Omental fat pad (tissue), 4 donors: Measurements from ENCODE around the gene STK35. TPM values are rescaled to one million over a fixed set of nuclear protein-coding genes. Genes with fewer than 3 reads are reported as not detected.

Experiments
- ATAC-seq: fragments of 150-250 bp; one replicate; pipeline ENCODE4 v1.9.1; 2016; ENCODE audit warnings: mild to moderate bottlenecking, moderate library complexity; ENCODE audit not compliant: low FRiP score
- DNase-seq: peaks from one replicate; pipeline ENCODE4 v3.0.0-alpha.2; 2019; ENCODE audit warnings: low spot score
- total RNA-seq, 4 donors: library from RNA; depleted of rRNA; stranded (reverse); fragments of >200 nt; gene quantifications; one replicate each; pipeline ENCODE4 v1.1.0, GENCODE V29; 2016
- TF ChIP-seq, protein P1 (sequence below), 3 donors: fragments of 450-650 bp; IDR thresholded peaks; one replicate each; pipeline ENCODE4 v1.5.1; 2016 to 2017; ENCODE audit warnings: antibody characterized with exemption in 3 of 3, mild to moderate bottlenecking in 3 of 3, moderate library complexity in 2 of 3

Gene STK35
- total RNA-seq, 4 donors from 2014 or later, result 21.6 to 30.0 (median 24.7) TPM

DNA sequence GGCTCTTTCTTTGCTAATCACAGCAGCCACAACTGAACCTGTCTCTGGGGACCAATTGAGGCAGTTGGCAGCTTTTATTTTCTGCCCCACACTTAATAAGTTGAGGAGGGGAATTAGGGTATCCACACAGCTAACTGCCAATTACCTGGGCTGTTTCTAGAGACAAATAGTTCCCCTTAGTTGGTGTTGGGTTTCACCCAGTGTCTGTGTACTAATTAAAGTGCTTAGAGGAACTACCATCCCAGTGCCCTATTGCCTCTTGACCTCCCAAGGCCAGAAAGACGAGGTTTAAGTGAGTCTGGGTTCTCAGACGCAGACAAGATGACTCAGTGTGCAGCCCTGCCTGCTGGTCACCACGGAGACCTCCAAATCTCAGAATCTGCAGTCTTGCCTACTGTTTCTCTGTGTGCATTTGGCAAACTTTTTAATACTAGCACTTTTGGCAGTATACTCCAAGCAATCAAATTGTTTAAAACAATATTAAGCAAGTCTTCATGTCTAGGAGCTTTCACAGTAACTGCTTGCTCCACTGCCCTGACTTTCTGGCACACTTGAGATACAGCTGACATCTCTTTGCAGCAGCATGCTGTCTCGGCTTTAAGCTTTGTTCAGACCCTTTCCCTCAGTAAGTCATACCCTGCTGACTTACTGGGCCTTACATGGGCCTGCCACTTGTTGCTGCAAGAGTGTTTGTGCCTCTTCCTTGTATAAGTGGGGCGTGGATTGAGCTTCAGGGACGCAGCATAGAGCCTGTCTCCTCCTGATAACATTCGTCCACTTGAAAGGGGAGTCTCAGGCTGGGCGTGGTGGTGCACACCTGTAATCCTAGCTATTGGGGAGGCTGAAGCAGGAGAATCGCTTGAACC, 31.9 kb downstream of the STK35 start:
- TF ChIP-seq, protein P1, sequence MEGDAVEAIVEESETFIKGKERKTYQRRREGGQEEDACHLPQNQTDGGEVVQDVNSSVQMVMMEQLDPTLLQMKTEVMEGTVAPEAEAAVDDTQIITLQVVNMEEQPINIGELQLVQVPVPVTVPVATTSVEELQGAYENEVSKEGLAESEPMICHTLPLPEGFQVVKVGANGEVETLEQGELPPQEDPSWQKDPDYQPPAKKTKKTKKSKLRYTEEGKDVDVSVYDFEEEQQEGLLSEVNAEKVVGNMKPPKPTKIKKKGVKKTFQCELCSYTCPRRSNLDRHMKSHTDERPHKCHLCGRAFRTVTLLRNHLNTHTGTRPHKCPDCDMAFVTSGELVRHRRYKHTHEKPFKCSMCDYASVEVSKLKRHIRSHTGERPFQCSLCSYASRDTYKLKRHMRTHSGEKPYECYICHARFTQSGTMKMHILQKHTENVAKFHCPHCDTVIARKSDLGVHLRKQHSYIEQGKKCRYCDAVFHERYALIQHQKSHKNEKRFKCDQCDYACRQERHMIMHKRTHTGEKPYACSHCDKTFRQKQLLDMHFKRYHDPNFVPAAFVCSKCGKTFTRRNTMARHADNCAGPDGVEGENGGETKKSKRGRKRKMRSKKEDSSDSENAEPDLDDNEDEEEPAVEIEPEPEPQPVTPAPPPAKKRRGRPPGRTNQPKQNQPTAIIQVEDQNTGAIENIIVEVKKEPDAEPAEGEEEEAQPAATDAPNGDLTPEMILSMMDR (IDR thresholded peaks at IDR 0.05), result no peak
- ATAC-seq (peak; percentile 75), DNase-seq (no peak)

DNA sequence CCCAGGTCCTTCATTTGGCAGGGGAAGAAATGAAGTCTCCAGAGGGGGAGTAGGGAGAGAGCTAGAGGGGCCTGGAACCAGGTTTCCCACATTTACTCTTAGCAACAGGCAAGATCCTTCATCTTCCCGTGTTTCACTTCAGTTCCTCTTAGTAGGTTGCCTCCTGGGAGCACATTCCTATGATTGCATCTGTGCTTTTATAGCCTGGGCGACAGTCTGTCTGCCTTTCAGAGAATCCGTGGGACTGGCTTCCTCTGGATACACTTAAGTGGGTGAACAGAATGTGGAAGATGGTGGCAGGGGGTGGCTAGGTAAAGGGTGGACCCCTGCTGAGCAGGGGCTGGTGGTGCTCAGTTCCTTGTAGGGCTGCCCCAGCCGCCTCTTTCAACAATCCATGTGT, 33.4 kb downstream of the STK35 start:
- DNase-seq, result no peak
- no peak for ATAC-seq
- TF ChIP-seq, protein P1 (IDR thresholded peaks at IDR 0.05), result no peak

GRCh38 chr20:2136275-2136674, 34.6 kb downstream of the STK35 start:
- TF ChIP-seq, protein P1 (IDR thresholded peaks at IDR 0.05), result no peak
- no peak for DNase-seq
- ATAC-seq, result no peak

DNA sequence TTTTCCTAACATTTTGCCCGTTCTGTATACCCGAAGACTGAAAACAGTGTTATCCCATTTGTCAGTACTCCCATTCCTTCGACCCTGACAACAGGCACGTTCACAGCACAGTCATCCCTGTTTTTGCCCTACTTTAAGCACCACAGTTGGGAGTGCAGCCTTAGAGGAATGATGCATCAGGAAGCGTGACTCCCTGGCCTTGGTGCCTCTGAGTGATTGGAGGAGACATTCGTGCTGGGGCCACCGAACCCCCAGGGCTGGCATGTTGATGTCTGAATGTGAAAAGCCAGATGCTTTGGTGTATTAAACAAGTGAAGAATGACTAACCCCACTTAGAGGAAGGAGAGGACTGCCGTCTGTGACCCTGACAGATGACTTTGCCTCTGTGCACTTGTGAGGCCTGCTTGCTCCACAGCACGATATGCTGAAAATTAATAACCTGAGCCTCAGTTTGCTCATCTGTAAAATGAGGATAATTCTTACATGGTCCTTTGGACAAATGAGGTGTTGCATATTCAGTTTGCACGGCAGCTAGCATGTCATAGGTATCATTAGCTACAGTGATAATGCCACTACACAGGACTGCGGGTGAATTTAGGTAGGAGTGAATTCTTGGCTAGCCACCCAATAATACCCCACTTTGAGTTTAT, 36.0 kb downstream of the STK35 start:
- TF ChIP-seq, protein P1 (IDR thresholded peaks at IDR 0.05), result no peak
- ATAC-seq (no peak), DNase-seq (no peak)

- TF ChIP-seq, protein P1 (IDR thresholded peaks at IDR 0.05), result no peak
- DNase-seq (no peak), ATAC-seq (no peak)
These were observed 36.8 kb downstream of the STK35 start for GRCh38 chr20:2138396-2138795.

DNA sequence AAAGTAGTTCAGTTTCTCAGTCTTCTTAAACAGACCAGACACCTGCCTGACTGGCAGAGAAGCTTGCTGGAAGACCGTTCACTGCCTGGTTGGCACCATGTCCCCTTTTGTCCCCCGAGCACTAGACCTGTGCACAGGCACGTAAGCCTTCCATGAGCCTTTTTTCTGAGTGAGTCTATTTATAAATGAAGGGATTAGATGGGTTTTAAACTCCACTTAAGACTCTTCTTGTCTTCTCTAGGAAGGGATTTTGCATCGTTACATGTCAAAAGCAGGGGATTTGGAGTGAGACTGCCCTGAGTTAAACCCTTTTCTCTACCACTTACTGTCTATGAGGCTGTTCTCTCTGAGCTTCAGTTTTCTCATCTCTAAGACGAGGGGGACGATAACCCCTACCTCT, 37.6 kb downstream of the STK35 start:
- DNase-seq (no peak), ATAC-seq (no peak)
- TF ChIP-seq, protein P1 (IDR thresholded peaks at IDR 0.05), result no peak
